KBM-7 (cell line): ENCODE data around the gene RPAP2.
"Not testable (repeated sequence)": the region's sequence is repeated elsewhere in the genome, so short reads cannot be mapped to it uniquely, and the experiment has no call there.

Source experiments
- DNase-seq: peaks from one replicate; pipeline ENCODE4 v3.0.0-alpha.2; 2015
- in situ Hi-C: fragments of 300-500 bp; cut with MboI; formaldehyde crosslinking; loops from 2 replicates; pipeline ENCODE4 v1.14.3; 2020; ENCODE audit warnings: low sequenced_read_pairs, low pct_unique_long_range_greater_than_20kb, mixed read lengths

RPAP2 gene

DNA sequence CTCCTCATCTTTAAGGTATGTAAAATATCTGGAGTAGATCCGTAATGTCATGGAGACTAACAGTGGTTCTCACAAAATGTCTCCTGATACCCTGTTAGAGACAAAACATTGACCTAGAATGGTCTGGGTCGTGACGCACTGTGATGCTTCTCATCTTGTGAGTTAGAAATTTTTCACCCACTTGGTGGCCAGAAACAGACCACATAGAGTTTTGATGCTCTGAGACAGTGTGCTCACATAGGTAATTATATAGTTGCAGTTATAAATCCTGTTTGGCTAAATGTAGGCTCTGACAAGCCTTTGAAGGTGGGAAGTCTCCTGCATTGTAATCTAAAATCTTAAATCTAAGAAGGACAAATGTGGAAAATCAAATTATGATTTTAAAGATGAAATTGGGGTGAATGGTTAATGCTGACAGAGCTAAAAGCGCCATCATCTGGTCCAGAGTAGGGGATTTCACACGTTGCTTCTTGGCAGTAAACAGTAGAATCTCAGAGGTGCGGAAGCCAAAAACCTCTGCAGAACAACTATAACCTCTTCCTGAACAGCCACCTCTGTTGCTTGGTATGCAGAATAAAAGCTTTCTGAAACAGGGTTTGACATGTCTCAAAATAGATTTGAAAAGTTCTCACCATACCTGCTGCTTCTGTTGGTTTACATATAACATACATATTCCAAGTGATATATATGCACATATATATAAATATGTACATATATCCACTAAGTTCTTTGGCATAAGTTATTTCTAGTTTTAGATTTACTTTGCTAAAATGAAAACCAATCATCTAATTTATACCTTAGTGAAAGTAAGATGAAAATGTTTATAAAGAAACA is 17.1 kb downstream of the RPAP2 start:
- in situ Hi-C loops, result loop anchor here (10.0 to 25.0 kb wide), 2 partner anchors 149 to 296 kb away; no protein-coding TSS in a partner anchor

DNA sequence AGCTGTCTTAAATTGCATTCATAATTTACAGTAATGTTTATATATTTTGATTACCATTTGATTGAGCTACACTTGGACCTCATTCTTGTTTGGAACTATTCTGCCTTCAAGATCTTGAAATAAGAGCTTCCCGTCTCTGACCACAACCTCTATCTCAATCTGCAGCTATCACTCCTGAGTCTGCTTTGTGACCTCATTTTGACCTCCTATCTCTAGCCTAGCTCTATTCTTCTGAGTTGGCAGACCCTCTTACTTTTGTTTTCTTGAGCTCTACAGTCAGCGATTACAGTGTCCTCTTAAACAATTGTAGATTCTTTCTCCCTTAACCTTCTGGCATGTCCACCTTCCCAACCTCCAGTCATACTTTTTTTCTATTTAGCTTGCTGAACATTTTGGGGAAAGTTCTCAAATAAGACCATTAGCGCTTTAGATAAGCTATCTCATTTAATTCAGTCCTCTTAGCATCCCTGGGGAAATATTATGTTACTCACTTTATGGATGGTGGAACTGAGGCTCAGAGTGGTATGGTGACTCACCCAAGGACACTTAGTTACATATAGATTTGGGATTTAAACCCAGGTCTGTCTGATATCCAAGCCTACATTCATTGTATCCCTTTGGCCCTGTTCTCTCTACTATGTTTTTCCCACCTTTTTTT is 19.1 kb downstream of the RPAP2 start:
- peak; percentile 84 for DNase-seq
- in situ Hi-C loops, result loop anchor here (10.0 to 25.0 kb wide), 2 partner anchors 147 to 294 kb away; no protein-coding TSS in a partner anchor

More for the DNA sequence above, 17.1 kb downstream of the RPAP2 start:
- no peak for DNase-seq

- in situ Hi-C loops, result loop anchor here (25.0 kb wide), 1 partner anchor 289 kb away; no protein-coding TSS in a partner anchor
- no peak for DNase-seq
Observed at GRCh38 chr1:92323473-92324453, 24.9 kb downstream of the RPAP2 start.

GRCh38 chr1:92324784-92325183 is 25.9 kb downstream of the RPAP2 start:
- DNase-seq, result no peak
- in situ Hi-C loops, result loop anchor here (25.0 kb wide), 1 partner anchor 288 kb away; no protein-coding TSS in a partner anchor

- in situ Hi-C loops, result no loop called here
- DNase-seq, result no peak
Observed at GRCh38 chr1:92326681-92327080, 27.8 kb downstream of the RPAP2 start.

GRCh38 chr1:92327794-92328193 is 28.9 kb downstream of the RPAP2 start:
- in situ Hi-C loops, result no loop called here
- no peak for DNase-seq

- no peak for DNase-seq
- in situ Hi-C loops, result no loop called here
Observed at GRCh38 chr1:92329347-92330129, 30.7 kb downstream of the RPAP2 start.

- in situ Hi-C loops, result no loop called here
- DNase-seq, result no peak
Observed at GRCh38 chr1:92333668-92334067, 34.8 kb downstream of the RPAP2 start.

GRCh38 chr1:92340154-92340553 is 41.3 kb downstream of the RPAP2 start:
- in situ Hi-C loops, result no loop called here

GRCh38 chr1:92342401-92342800 is 43.5 kb downstream of the RPAP2 start:
- DNase-seq, result no peak
- in situ Hi-C loops, result no loop called here

More at GRCh38 chr1:92340154-92340553, 41.3 kb downstream of the RPAP2 start:
- DNase-seq, result no peak

DNA sequence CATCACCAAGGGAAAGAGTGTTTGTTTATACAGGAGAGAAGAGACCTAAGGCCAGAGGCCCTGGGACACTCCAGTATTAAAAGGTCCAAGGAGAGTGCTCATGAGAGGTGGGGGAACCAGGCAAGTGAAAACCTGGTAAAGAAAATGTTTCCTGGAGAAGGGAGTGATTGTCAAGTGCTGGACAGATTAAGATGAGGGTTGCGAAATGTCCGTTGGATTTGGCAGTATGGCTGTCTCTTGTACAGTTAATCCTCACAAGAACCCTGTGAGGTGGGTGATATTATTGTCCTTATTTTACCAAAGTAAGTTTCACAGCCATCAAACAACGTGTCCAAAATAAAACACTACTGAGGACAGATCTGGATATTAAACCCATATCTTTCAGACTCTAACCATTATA is 44.2 kb downstream of the RPAP2 start:
- DNase-seq, result peak; percentile 29
- in situ Hi-C loops, result no loop called here

GRCh38 chr1:92346866-92347640 is 48.2 kb downstream of the RPAP2 start:
- in situ Hi-C loops, result no loop called here
- DNase-seq, result peak; percentile 43

GRCh38 chr1:92352856-92353255 is 54.0 kb downstream of the RPAP2 start:
- DNase-seq, result no peak
- in situ Hi-C loops, result no loop called here

DNA sequence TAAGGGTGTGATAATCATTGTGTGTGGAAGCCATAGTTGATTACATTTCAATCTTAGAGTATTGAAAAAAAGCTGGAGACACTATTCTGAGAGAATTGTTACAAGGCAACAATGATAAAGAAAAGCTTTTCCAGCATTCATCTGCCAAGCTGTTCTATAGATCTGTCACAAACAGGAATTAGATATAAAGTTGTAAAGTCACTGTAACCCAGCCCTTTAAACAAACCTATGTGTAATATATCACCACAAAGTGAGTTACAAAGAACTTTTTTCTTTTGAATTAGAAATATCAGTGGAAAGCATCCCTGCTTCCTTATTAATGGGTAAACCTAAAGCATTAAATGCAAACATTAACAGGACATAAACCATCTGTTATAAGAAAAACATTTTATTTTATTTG is 55.4 kb downstream of the RPAP2 start:
- DNase-seq, result no peak
- in situ Hi-C loops, result no loop called here

- in situ Hi-C loops, result no loop called here
- DNase-seq, result no peak
Observed at GRCh38 chr1:92356956-92357355, 58.1 kb downstream of the RPAP2 start.

GRCh38 chr1:92359382-92359781 is 60.5 kb downstream of the RPAP2 start:
- DNase-seq, in situ Hi-C loops: not testable (repeated sequence)

DNA sequence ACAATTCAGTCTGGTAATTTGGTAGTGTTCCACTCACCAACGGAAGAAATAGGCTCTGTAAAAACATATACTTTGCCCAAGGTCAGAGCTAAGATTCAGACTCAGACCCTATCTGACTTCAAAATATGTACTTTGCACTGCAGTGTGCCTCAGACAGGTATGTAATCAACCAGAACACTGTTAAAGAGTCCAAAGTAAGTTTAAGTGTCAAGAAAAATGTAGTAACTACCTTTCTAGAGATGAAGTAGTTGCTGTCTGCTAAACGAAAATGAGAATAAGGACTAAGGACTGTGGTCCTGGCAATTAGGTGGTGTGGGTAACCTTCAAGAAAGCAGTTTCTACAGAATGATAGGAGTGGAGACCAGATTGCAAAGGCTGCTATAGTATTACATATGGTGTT is 61.1 kb downstream of the RPAP2 start:
- in situ Hi-C loops, result no loop called here

DNA sequence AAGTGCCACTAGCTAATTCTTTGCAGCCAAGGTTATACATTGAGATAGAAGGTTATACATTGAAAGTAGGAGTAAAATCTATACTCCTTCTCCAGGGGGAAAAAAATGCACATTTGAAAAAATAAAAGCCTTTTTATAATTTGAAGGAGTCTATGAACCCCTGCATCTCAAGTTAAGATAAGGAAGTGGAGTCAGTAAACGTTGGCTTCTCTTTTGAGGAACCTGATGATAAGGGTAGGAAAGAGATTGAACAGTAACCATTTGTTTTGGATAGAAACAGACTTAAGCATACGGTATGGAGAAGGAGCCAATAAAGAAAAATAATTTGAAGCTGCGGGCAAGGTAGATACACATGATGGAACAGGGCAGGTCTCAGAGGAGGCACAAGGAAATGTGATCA is 64.1 kb downstream of the RPAP2 start:
- in situ Hi-C loops, result no loop called here
- peak; percentile 54 for DNase-seq

More for the DNA sequence above, 61.1 kb downstream of the RPAP2 start:
- no peak for DNase-seq
